Right lobe of liver (tissue), 4 donors: ENCODE measurements around the gene ARL3.

Source experiments
- CTCF ChIP-seq, 4 donors: fragments of 200-600 bp in 3 of 4; fragments of 450-650 bp in 1 of 4; IDR thresholded peaks; one replicate each; pipeline versions ENCODE4 v1.5.1 to v1.8.0; 2016 to 2022; ENCODE audit warnings: antibody characterized with exemption in 4 of 4, mild to moderate bottlenecking in 2 of 4
- POLR2A ChIP-seq: fragments of 450-650 bp; IDR thresholded peaks from one replicate; pipeline ENCODE4 v1.6.1; 2017; ENCODE audit warnings: antibody characterized with exemption, mild to moderate bottlenecking
- donor health status: DM: no; HTN: no; CAD: no.
- donor health status: DM: no; HTN: no; CAD: no.
- donor health status: DM: no; HTN: yes; CAD: no.

GRCh38 chr10:102624094-102624493 is 90.1 kb downstream of the ARL3 start:
- TF ChIP-seq CTCF (IDR thresholded peaks at IDR 0.05) (no peak), POLR2A (no peak)
